HCT116 (cell line): ENCODE measurements around the gene MRS2. TPM values are rescaled to one million over a fixed set of nuclear protein-coding genes. Genes with fewer than 3 reads are reported as not detected.

ENCODE experiments used
- ATAC-seq: fragments of 200-7000 bp; cut with Tn5 transposase; 2 replicates; pipeline ENCODE4 v1.9.1; 2020; ENCODE audit warnings: mild to moderate bottlenecking, moderate library complexity
- BruUV-seq: library from RNA; stranded (reverse); fragments of 400-500 nt; replicated peaks from 2 replicates; lab custom pipeline; 2021; lab: Mats Ljungman, UMichigan
- CTCF ChIA-PET: fragments of 300-600 bp; sonication (Branson Sonifier 250); formaldehyde crosslinking; loops from one replicate; lab custom pipeline; 2021; ENCODE audit warnings: antibody characterized with exemption; lab: Charles Lee
- POLR2A ChIA-PET: fragments of 300-600, 350-600 bp; sonication (Branson Sonifier 250); formaldehyde crosslinking; loops from one replicate; lab custom pipeline; 2021; ENCODE audit warnings: antibody characterized with exemption; lab: Charles Lee
- RAD21 ChIA-PET, 2 experiments: fragments of 300-600 bp; sonication (Branson Sonifier 250); formaldehyde crosslinking; loops; one replicate each; lab custom pipeline; 2023; ENCODE audit warnings: low total read pairs in 2 of 2; ENCODE audit not compliant: uncharacterized antibody in 2 of 2, unreplicated experiment in 2 of 2, low non-redundant PET in 1 of 2; lab: Charles Lee
- DNase-seq: peaks from one replicate; pipeline ENCODE4 v3.0.0-alpha.2; 2010; ENCODE audit warnings: low read depth, low spot score
- H2AFZ ChIP-seq: fragments of 200-600 bp; shearing (Covaris generic), sonication (generic); 2 replicates; pipeline ENCODE4 v1.6.1; 2017; ENCODE audit warnings: low read depth, mixed run types, mixed read lengths, antibody characterized with exemption, low read length; ENCODE audit not compliant: poor library complexity, severe bottlenecking
- H3K27ac ChIP-seq: 2 replicates; pipeline ENCODE4 v1.5.1; 2012; ENCODE audit warnings: low read depth, low read length
- H3K27me3 ChIP-seq: fragments of 200-600 bp; sonication (generic); 2 replicates; pipeline ENCODE4 v1.6.1; 2016; ENCODE audit warnings: mixed run types, low read length, mixed read lengths; ENCODE audit not compliant: insufficient read depth
- H3K36me3 ChIP-seq, 2 experiments: fragments of 200-500 bp in 1 of 2; fragments of 200-600 bp in 1 of 2; sonication (Bioruptor generic) in 1 of 2; sonication (generic) in 1 of 2; 2 replicates each; pipeline versions ENCODE4 v1.5.1 to v1.6.1; 2014 to 2016; ENCODE audit warnings: low read length in 2 of 2, inconsistent platforms in 1 of 2, mixed read lengths in 1 of 2, mixed run types in 1 of 2; ENCODE audit not compliant: insufficient read depth in 2 of 2, control insufficient read depth in 1 of 2
- H3K4me1 ChIP-seq, 2 experiments: fragments of 200-600 bp in 1 of 2; sonication (generic) in 1 of 2; 2 replicates each; pipeline versions ENCODE4 v1.5.1 to v1.6.1; 2012 to 2017; ENCODE audit warnings: low read length in 2 of 2, inconsistent platforms in 1 of 2, mild to moderate bottlenecking in 1 of 2, mixed read lengths in 1 of 2, mixed run types in 1 of 2, moderate library complexity in 1 of 2; ENCODE audit not compliant: insufficient read depth in 2 of 2, control insufficient read depth in 1 of 2
- H3K4me2 ChIP-seq: fragments of 200-600 bp; sonication (generic); 2 replicates; pipeline ENCODE4 v1.6.1; 2017; ENCODE audit warnings: mixed run types, low read length, mixed read lengths
- H3K4me3 ChIP-seq, 2 experiments: fragments of 200-600 bp in 1 of 2; sonication (generic) in 1 of 2; replicated peaks in 1 of 2; 2 replicates each; pipeline ENCODE4 v1.5.1; 2011 to 2016; ENCODE audit warnings: low read length in 2 of 2, control low read depth in 1 of 2, low read depth in 1 of 2, mild to moderate bottlenecking in 1 of 2, mixed read lengths in 1 of 2, mixed run types in 1 of 2
- H3K79me2 ChIP-seq: fragments of 200-600 bp; sonication (generic); 2 replicates; pipeline ENCODE4 v1.6.1; 2017; ENCODE audit warnings: mild to moderate bottlenecking, mixed run types, low read length, moderate library complexity, mixed read lengths; ENCODE audit not compliant: insufficient read depth
- H3K9ac ChIP-seq: fragments of 200-600 bp; sonication (generic); 2 replicates; pipeline ENCODE4 v1.6.1; 2016; ENCODE audit warnings: low read length, mixed read lengths
- H3K9me2 ChIP-seq: fragments of 200-600 bp; sonication (generic), shearing (Covaris generic); 2 replicates; pipeline ENCODE4 v1.6.1; 2017; ENCODE audit warnings: mixed run types, mild to moderate bottlenecking, moderate library complexity; ENCODE audit not compliant: insufficient read depth
- H3K9me3 ChIP-seq, 2 experiments: fragments of 200-500 bp in 1 of 2; fragments of 200-600 bp in 1 of 2; sonication (Bioruptor generic) in 1 of 2; sonication (generic) in 1 of 2; 2 replicates each; pipeline ENCODE4 v1.6.1; 2014 to 2017; ENCODE audit warnings: low read length in 2 of 2, mixed read lengths in 2 of 2, inconsistent platforms in 1 of 2, low read depth in 1 of 2, mild to moderate bottlenecking in 1 of 2, mixed run types in 1 of 2, moderate library complexity in 1 of 2; ENCODE audit not compliant: control insufficient read depth in 1 of 2, insufficient read depth in 1 of 2
- H4K20me1 ChIP-seq: fragments of 200-600 bp; sonication (generic), shearing (Covaris generic); 2 replicates; pipeline ENCODE4 v1.6.1; 2017; ENCODE audit warnings: mixed run types, mild to moderate bottlenecking, moderate library complexity; ENCODE audit not compliant: insufficient read depth
- EGR1 ChIP-seq: IDR thresholded peaks from 2 replicates; pipeline ENCODE4 v1.6.1; 2012; ENCODE audit warnings: low read depth
- ELF1 ChIP-seq: IDR thresholded peaks from 2 replicates; pipeline ENCODE4 v1.6.1; 2012; ENCODE audit warnings: low read depth, borderline replicate concordance
- EZH2 ChIP-seq: fragments of 200-600 bp; sonication (generic); IDR thresholded peaks from 2 replicates; pipeline ENCODE4 v1.6.1; 2017; ENCODE audit warnings: antibody characterized with exemption, mixed run types
- EZH2phosphoT487 ChIP-seq: fragments of 200-600 bp; IDR thresholded peaks from 2 replicates; pipeline ENCODE4 v1.6.1; 2018; ENCODE audit warnings: antibody characterized with exemption, borderline replicate concordance
- JUND ChIP-seq: IDR thresholded peaks from 2 replicates; pipeline ENCODE4 v1.6.1; 2012
- POLR2A ChIP-seq: IDR thresholded peaks from 2 replicates; pipeline ENCODE4 v1.7.0; 2011; ENCODE audit warnings: borderline replicate concordance; ENCODE audit not compliant: insufficient read depth, insufficient read length; ENCODE audit errors: extremely low read depth
- RAD21 ChIP-seq: IDR thresholded peaks from 2 replicates; pipeline ENCODE4 v1.6.1; 2012; ENCODE audit warnings: low read depth, mild to moderate bottlenecking
- SP1 ChIP-seq: IDR thresholded peaks from 2 replicates; pipeline ENCODE4 v1.6.1; 2012; ENCODE audit warnings: low read depth
- SRF ChIP-seq: IDR thresholded peaks from 2 replicates; pipeline ENCODE4 v1.6.1; 2012; ENCODE audit warnings: low read depth
- ZFX ChIP-seq: fragments of 450-650 bp; IDR thresholded peaks from 2 replicates; pipeline ENCODE4 v1.6.1; 2017
- ZNF274 ChIP-seq: fragments of 200-500 bp; sonication (Bioruptor generic); IDR thresholded peaks from 2 replicates; pipeline ENCODE4 v1.6.1; 2014; ENCODE audit warnings: mild to moderate bottlenecking, low read depth, low read length, inconsistent platforms
- intact Hi-C: fragments of 100-400 bp; cut with micrococcal nuclease; formaldehyde crosslinking; loops from 2 replicates; pipeline ENCODE4 v1.10.0; 2022
- total RNA-seq: library from RNA; stranded (reverse); gene quantifications from one replicate; pipeline ENCODE4 v1.2.1, GENCODE V29; 2021; ENCODE audit not compliant: unreplicated experiment
- TF ChIP-seq, protein P1 (sequence below): IDR thresholded peaks from 2 replicates; pipeline ENCODE4 v1.6.1; 2012
- TF ChIP-seq, protein P2 (sequence below), 3 experiments: fragments of 200-600 bp in 1 of 3; sonication (generic) in 1 of 3; IDR thresholded peaks in 2 of 3; conservative IDR thresholded peaks in 1 of 3; 2 replicates each; pipeline ENCODE4 v1.5.1; 2012 to 2017; ENCODE audit warnings: low read depth in 2 of 3, low read length in 2 of 3, antibody characterized with exemption in 1 of 3, borderline replicate concordance in 1 of 3, control low read depth in 1 of 3, mild to moderate bottlenecking in 1 of 3, mixed read lengths in 1 of 3, mixed run types in 1 of 3, moderate library complexity in 1 of 3; ENCODE audit not compliant: insufficient read depth in 1 of 3
- TF ChIP-seq, protein P3 (sequence below): IDR thresholded peaks from 2 replicates; pipeline ENCODE4 v1.6.1; 2011; ENCODE audit warnings: mild to moderate bottlenecking, low read length, moderate library complexity; ENCODE audit not compliant: insufficient replicate concordance; ENCODE audit errors: extremely low read depth

The MRS2 gene
- total RNA-seq, 1 experiment from 2014 or later, result 39.9 TPM

DNA sequence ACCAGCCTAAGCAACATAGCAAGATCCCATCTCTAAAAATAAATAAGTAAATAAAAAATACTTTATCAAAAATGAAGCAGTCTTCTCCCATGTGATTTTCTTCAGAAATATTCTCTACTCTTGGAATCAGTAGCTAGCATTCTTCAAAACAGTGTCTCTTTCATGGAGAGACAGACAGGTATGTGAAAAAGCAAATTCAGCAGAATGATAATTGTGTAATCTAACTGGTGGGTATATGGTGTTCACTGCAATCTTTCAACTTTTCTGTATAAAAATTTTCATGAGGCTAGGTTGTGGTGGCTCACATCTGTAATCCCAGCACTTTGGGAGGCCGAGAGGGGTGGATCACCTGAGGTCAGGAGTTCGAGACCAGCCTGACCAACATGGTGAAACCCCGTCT lies 7.9 kb downstream of the MRS2 start:
- H3K9ac ChIP-seq, result no peak overlapping the region
- H3K9me2 ChIP-seq, result no peaks in the 10 kb centered on the region
- no TSS peak for BruUV-seq
- ChIA-PET CTCF (no interaction called here), POLR2A (no interaction called here), RAD21 (no interaction called here)
- DNase-seq, result no peak
- no peak for ATAC-seq
- no peak overlapping the region for H3K4me2 ChIP-seq
- H2AFZ ChIP-seq, result no peak overlapping the region
- no peaks in the 10 kb centered on the region for H3K9me3 ChIP-seq
- TF ChIP-seq EZH2 (no peak), ZNF274 (no peak), SRF (no peak), POLR2A (no peak), ZFX (no peak)
- TF ChIP-seq, protein P1, sequence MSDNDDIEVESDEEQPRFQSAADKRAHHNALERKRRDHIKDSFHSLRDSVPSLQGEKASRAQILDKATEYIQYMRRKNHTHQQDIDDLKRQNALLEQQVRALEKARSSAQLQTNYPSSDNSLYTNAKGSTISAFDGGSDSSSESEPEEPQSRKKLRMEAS, result no peak
- TF ChIP-seq, all 23 proteins: peak for 0
- intact Hi-C loops, result no loop called here
- Histone ChIP-seq H3K4me1 (no peaks in the 10 kb centered on the region), H3K27me3 (no peaks in the 10 kb centered on the region), H3K79me2 (peaks cover 74% of the 10 kb centered on the region), H3K4me3 (no peak overlapping the region), H3K27ac (no peak overlapping the region), H3K36me3 (peaks cover 45 to 51% of the 10 kb centered on the region in 2 experiments), H4K20me1 (no peaks in the 10 kb centered on the region)

DNA sequence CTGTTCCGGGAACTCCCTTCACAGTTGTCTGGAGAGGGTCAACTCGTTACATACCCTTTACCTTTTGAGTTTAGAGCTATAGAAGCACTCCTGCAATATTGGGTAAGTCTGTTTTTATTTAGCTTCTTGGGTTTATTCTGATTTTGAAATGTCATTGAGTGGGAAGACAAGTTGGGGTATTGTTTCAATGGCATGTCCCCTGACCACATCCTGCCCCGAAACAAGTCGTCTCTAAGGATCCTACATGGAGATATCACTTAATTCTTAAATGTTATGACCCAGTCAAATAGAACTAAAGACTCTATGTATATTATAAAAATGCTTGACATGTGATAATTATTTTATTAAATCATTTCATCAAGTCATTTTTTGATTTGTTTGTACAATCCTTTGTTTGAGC lies 9.6 kb downstream of the MRS2 start:
- intact Hi-C loops, result no loop called here
- no peak overlapping the region for H2AFZ ChIP-seq
- POLR2A ChIA-PET, result no interaction called here
- H3K36me3 ChIP-seq, result peaks cover 51 to 52% of the 10 kb centered on the region in 2 experiments
- no peak for DNase-seq
- CTCF ChIA-PET, result no interaction called here
- H3K79me2 ChIP-seq, result peaks cover 64% of the 10 kb centered on the region
- no TSS peak for BruUV-seq
- H3K9me3 ChIP-seq, result no peaks in the 10 kb centered on the region
- no peaks in the 10 kb centered on the region for H4K20me1 ChIP-seq
- H3K9ac ChIP-seq, result no peak overlapping the region
- H3K4me3 ChIP-seq, result no peak overlapping the region
- H3K9me2 ChIP-seq, result no peaks in the 10 kb centered on the region
- H3K4me2 ChIP-seq, result no peak overlapping the region
- H3K4me1 ChIP-seq, result no peaks in the 10 kb centered on the region
- no peak overlapping the region for H3K27ac ChIP-seq
- RAD21 ChIA-PET, result no interaction called here
- no peaks in the 10 kb centered on the region for H3K27me3 ChIP-seq
- ATAC-seq, result no peak
- TF ChIP-seq, protein P2, sequence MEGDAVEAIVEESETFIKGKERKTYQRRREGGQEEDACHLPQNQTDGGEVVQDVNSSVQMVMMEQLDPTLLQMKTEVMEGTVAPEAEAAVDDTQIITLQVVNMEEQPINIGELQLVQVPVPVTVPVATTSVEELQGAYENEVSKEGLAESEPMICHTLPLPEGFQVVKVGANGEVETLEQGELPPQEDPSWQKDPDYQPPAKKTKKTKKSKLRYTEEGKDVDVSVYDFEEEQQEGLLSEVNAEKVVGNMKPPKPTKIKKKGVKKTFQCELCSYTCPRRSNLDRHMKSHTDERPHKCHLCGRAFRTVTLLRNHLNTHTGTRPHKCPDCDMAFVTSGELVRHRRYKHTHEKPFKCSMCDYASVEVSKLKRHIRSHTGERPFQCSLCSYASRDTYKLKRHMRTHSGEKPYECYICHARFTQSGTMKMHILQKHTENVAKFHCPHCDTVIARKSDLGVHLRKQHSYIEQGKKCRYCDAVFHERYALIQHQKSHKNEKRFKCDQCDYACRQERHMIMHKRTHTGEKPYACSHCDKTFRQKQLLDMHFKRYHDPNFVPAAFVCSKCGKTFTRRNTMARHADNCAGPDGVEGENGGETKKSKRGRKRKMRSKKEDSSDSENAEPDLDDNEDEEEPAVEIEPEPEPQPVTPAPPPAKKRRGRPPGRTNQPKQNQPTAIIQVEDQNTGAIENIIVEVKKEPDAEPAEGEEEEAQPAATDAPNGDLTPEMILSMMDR (IDR thresholded peaks at IDR 0.05 in 2 of 3, conservative IDR thresholded peaks at IDR 0.05 in 1 of 3; ENCODE audit: borderline replicate concordance in 1 of 3, insufficient read depth in 1 of 3, low read depth in 2 of 3, low read length in 2 of 3), result no peak
- TF ChIP-seq JUND (no peak), ZNF274 (no peak), RAD21 (no peak), EGR1 (no peak), ELF1 (no peak), EZH2 (no peak), EZH2phosphoT487 (no peak), SP1 (no peak)
- TF ChIP-seq, protein P3, sequence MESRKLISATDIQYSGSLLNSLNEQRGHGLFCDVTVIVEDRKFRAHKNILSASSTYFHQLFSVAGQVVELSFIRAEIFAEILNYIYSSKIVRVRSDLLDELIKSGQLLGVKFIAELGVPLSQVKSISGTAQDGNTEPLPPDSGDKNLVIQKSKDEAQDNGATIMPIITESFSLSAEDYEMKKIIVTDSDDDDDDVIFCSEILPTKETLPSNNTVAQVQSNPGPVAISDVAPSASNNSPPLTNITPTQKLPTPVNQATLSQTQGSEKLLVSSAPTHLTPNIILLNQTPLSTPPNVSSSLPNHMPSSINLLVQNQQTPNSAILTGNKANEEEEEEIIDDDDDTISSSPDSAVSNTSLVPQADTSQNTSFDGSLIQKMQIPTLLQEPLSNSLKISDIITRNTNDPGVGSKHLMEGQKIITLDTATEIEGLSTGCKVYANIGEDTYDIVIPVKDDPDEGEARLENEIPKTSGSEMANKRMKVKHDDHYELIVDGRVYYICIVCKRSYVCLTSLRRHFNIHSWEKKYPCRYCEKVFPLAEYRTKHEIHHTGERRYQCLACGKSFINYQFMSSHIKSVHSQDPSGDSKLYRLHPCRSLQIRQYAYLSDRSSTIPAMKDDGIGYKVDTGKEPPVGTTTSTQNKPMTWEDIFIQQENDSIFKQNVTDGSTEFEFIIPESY, result no peak
